Heart left ventricle (tissue), 16 donors: Measurements from ENCODE around the gene FUT2. TPM values are rescaled to one million over a fixed set of nuclear protein-coding genes. Genes with fewer than 3 reads are reported as not detected.

Experiments used
- ATAC-seq, 4 donors: fragments of 200-7000 bp; cut with Tn5 transposase; one replicate each; pipeline ENCODE4 v1.9.1; 2020 to 2022; ENCODE audit warnings: moderate library complexity in 4 of 4, mild to moderate bottlenecking in 3 of 4, moderate number of reproducible peaks in 1 of 4
- DNase-seq, 5 donors: peaks; one replicate each; pipeline ENCODE4 v3.0.0-alpha.2; 2020
- H3K27ac ChIP-seq, 12 donors: fragments of 200-600 bp; sonication (generic) in 4 of 12; one replicate each; pipeline versions ENCODE4 v1.5.0 to v1.8.0; 2016 to 2022; ENCODE audit warnings: mild to moderate bottlenecking in 2 of 12
- H3K27me3 ChIP-seq, 9 donors: fragments of 200-600 bp; sonication (generic) in 2 of 9; one replicate each; pipeline versions ENCODE4 v1.5.1 to v1.8.0; 2016 to 2022; ENCODE audit warnings: mild to moderate bottlenecking in 3 of 9
- H3K36me3 ChIP-seq, 9 donors: fragments of 200-600 bp; sonication (generic) in 2 of 9; one replicate each; pipeline versions ENCODE4 v1.5.0 to v1.8.0; 2018 to 2022; ENCODE audit warnings: mild to moderate bottlenecking in 2 of 9
- H3K4me1 ChIP-seq, 12 donors: fragments of 200-600 bp; sonication (generic) in 4 of 12; one replicate each; pipeline versions ENCODE4 v1.5.0 to v1.8.0; 2016 to 2022; ENCODE audit warnings: mild to moderate bottlenecking in 3 of 12
- H3K4me3 ChIP-seq, 12 donors: fragments of 200-600 bp; sonication (generic) in 4 of 12; one replicate each; pipeline versions ENCODE4 v1.5.0 to v1.8.0; 2017 to 2022; ENCODE audit warnings: mild to moderate bottlenecking in 9 of 12, moderate library complexity in 4 of 12
- H3K9me3 ChIP-seq, 12 donors: fragments of 200-600 bp; sonication (generic) in 4 of 12; one replicate each; pipeline versions ENCODE4 v1.5.0 to v1.8.0; 2016 to 2022; ENCODE audit warnings: mild to moderate bottlenecking in 1 of 12
- POLR2A ChIP-seq, 2 donors: fragments of 450-650 bp; IDR thresholded peaks; one replicate each; pipeline ENCODE4 v1.6.1; 2017; ENCODE audit warnings: antibody characterized with exemption in 2 of 2, mild to moderate bottlenecking in 2 of 2, moderate library complexity in 2 of 2
- WGBS, 4 donors: extraction: QIAGEN DNeasy Blood & Tissue Kit in 2 of 4; methylation state at CpG; one replicate each; pipeline versions ENCODE4 v1.1.5 to v1.1.7; 2013 to 2018; 5-methylcytosine and 5-hydroxymethylcytosine counted together
- intact Hi-C, 10 donors: fragments of 100-400 bp; cut with DNase I; formaldehyde crosslinking; loops; one replicate each; pipeline versions ENCODE4 v1.11.1 to v1.14.2; 2022
- polyA plus RNA-seq, 2 donors: library from polyadenylated mRNA; stranded (reverse); fragments of 200-250 nt; gene quantifications; one replicate each; pipeline ENCODE4 v1.2.3, GENCODE V29; 2013
- total RNA-seq, 9 donors: library from RNA; depleted of rRNA in 2 of 9; stranded (reverse); fragments of >200 nt in 2 of 9; fragmentation: NEBNext Ultra II Directional in 3 of 9; extraction: Animal tissue kit (Norgen Biotek cat#: 25700) in 3 of 9; gene quantifications; one replicate each; pipeline versions ENCODE4 v1.1.0 to v1.2.4, GENCODE V29; 2016 to 2023
- TF ChIP-seq, protein P1 (sequence below), 12 donors: fragments of 200-600 bp; sonication (generic) in 4 of 12; IDR thresholded peaks; one replicate each; pipeline versions ENCODE4 v1.5.0 to v1.8.0; 2018 to 2022; ENCODE audit warnings: antibody characterized with exemption in 12 of 12, mild to moderate bottlenecking in 5 of 12
- donor health status: ischemic (EF 13 %, LVEDD 7.1; RV severe dilation, severe dysfunction).
- donor health status: healthy with polysubstance abuse.
- donor health status: DM: no; HTN: yes; CAD: no.
- donor health status: DM: no; HTN: no; CAD: no.
- donor health status: ischemic (EF 25% LVEDD 6.9; RV normal size, moderate dysfunction).
- donor health status: ischemic (EF 25% LVEDD 5.7; RV mildly dilated, moderate dysfunction).
- donor health status: healthy.
- donor health status: DM: yes; HTN: yes; CAD: no.
- donor health status: ischemic (EF 35%, LVEDD 5.7; RV mildly dilated, moderate dysfunction).
- donor health status: nonischemic (EF 11% LVEDD 7.7; RV severe dilation, severe dysfunction).
- donor health status: DM: yes; HTN: yes; CAD: no.
- donor health status: PGD.
- donor health status: ischemic (EF 29% LVEDD 5.4; RV normal size, mild dysfunction).
- donor health status: nonischemic (EF 23%, LVEDD 6.1; RV moderate dilation, normal function).

FUT2 gene
- total and polyA plus RNA-seq, 11 donors: 0.14 to 0.19 TPM; not detected in 9

DNA sequence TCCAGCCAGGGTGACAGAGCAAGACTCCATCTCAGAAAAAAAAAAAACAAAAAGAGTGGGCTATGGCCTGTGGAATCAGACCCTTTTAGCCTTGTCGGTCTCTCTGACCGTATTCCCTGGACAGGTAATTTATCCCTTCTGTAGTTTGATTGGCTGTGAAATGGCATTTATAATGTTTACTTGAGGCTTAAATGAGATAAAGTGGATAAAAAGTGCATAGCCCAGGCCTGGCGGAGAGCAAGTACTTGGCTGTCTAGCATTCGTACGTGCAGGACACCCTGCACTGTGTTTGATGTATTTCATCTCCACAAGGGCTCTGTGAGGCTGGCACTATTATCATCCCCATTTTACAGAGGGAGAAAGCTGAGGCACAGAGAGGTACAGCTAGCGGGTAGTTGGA lies 30.0 kb upstream of the FUT2 start:
- no peak for DNase-seq

DNA sequence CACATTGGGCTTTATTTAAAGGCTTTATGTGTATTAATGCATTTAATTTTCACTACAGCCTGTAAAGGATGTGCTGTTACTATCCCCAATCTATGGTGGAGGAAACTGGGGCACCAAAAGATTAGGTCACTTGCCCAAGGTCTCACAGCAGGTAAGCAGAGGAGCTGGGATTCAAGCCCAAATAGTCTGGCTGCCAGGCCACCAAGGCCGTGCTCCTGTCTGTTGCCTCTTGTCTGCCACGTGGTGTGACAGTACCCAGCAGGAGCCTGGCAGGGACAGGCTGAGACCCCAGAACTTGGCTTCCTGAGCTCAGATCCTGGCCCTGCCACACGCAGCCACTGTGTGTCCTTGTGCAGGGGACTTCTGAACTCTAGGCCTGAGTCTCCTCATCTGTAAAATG lies 27.4 kb upstream of the FUT2 start:
- Histone ChIP-seq H3K9me3 (no peaks in the 10 kb centered on the region), H3K27me3 (no peaks in the 10 kb centered on the region), H3K36me3 (no peaks in the 10 kb centered on the region), H3K27ac (no peak overlapping the region), H3K4me3 (no peak overlapping the region), H3K4me1 (no peaks in the 10 kb centered on the region)
- DNase-seq (no peak), ATAC-seq (no peak)
- no peak for TF ChIP-seq POLR2A (IDR thresholded peaks at IDR 0.05)
- TF ChIP-seq, protein P1, sequence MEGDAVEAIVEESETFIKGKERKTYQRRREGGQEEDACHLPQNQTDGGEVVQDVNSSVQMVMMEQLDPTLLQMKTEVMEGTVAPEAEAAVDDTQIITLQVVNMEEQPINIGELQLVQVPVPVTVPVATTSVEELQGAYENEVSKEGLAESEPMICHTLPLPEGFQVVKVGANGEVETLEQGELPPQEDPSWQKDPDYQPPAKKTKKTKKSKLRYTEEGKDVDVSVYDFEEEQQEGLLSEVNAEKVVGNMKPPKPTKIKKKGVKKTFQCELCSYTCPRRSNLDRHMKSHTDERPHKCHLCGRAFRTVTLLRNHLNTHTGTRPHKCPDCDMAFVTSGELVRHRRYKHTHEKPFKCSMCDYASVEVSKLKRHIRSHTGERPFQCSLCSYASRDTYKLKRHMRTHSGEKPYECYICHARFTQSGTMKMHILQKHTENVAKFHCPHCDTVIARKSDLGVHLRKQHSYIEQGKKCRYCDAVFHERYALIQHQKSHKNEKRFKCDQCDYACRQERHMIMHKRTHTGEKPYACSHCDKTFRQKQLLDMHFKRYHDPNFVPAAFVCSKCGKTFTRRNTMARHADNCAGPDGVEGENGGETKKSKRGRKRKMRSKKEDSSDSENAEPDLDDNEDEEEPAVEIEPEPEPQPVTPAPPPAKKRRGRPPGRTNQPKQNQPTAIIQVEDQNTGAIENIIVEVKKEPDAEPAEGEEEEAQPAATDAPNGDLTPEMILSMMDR (IDR thresholded peaks at IDR 0.05): no peak
- intact Hi-C loops: no loop called here
- 79 to 88% (median 82%) methylated on average over 2 to 3 of the region's 3 CpGs for WGBS, 4 donors

More for the DNA sequence above, 30.0 kb upstream of the FUT2 start:
- intact Hi-C loops: no loop called here
- no peak for ATAC-seq
- Histone ChIP-seq H3K36me3 (no peaks in the 10 kb centered on the region), H3K27me3 (no peaks in the 10 kb centered on the region), H3K9me3 (no peaks in the 10 kb centered on the region), H3K4me1 (peaks cover 0 to 9% (median 4%) of the 10 kb centered on the region in 12 donors), H3K27ac (no peak overlapping the region), H3K4me3 (no peak overlapping the region)
- TF ChIP-seq POLR2A (IDR thresholded peaks at IDR 0.05): no peak
- TF ChIP-seq, protein P1 (IDR thresholded peaks at IDR 0.05): no peak
- 89 to 94% (median 92%) methylated on average over 6 of the region's 6 CpGs for WGBS, 4 donors

DNA sequence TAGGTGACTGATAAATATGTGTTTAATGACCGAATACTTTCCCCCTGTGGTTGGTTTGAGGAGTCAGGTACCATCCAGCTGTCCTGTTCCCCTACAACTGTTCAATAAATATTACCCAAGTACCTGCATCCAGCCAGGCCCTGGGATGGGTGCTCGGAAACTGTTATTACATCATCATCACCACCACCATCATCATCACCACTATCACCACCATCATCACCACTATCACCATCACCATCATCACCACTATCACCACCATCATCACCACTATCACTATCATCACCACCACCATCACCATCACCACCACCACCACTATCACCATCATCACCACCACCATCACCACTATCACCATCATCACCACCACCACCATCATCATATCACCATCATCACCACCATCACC lies 27.0 kb upstream of the FUT2 start:
- WGBS, 4 donors: 97 to 100% (median 97%) methylated on average over 2 of the region's 2 CpGs

DNA sequence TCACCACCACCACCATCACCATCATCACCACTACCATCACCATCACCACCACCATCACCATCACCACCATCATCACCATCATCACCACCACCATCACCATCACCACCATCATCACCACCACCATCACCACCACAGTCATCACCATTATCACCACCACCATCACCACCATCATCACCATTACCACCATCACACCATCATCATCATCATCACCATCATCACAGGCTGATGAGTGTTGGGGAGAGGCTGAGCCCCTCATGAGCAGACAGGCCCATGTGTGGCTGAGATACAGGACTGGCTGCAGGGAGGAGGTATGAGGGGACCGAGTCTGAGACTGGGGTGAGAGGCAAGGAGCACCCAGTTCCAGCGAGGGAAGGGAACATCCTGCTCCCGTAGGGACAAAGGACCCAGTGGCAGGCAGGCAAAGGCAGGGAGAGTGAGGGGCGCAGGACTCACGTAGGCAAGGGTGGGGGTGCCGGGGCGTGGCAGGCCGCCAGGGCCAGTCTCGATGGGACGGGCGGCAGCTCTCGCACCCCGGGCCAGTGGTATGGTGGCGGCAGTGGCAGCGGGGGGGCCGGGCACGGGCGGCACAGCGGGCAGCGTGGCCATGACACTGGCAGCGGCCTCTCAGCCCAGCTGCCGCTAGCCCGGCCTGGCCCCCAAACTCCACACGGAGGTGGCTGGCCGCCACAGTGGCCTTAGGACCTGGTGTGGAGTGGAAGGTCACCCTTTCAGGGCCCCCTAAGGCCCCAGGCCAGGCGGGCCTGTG lies 25.7 kb upstream of the FUT2 start:
- Histone ChIP-seq H3K4me1 (peaks cover 0 to 4% (median under 1%) of the 10 kb centered on the region in 12 donors), H3K27me3 (no peaks in the 10 kb centered on the region), H3K4me3 (no peak overlapping the region), H3K36me3 (no peaks in the 10 kb centered on the region), H3K27ac (no peak overlapping the region), H3K9me3 (no peaks in the 10 kb centered on the region)
- DNase-seq: no peak
- TF ChIP-seq POLR2A (IDR thresholded peaks at IDR 0.05): no peak
- TF ChIP-seq, protein P1 (IDR thresholded peaks at IDR 0.05): no peak
- ATAC-seq: no peak
- intact Hi-C loops: loop anchor here (10.0 kb wide), 6 partner anchors 55 to 175 kb away; partner anchors contain the start of gene HSD17B14 (in 4 of the 10)
- 93 to 98% (median 94%) methylated on average over 10 to 26 of the region's 26 CpGs for WGBS, 4 donors

More for the DNA sequence above, 27.0 kb upstream of the FUT2 start:
- H3K27me3 ChIP-seq: no peaks in the 10 kb centered on the region
- no peak overlapping the region for H3K4me3 ChIP-seq
- TF ChIP-seq, protein P1 (IDR thresholded peaks at IDR 0.05): no peak
- TF ChIP-seq POLR2A (IDR thresholded peaks at IDR 0.05): no peak
- DNase-seq (no peak), ATAC-seq (no peak)
- H3K27ac ChIP-seq: no peak overlapping the region
- H3K4me1 ChIP-seq: no peaks in the 10 kb centered on the region
- H3K9me3 ChIP-seq: no peaks in the 10 kb centered on the region
- H3K36me3 ChIP-seq: no peaks in the 10 kb centered on the region
- intact Hi-C loops: no loop called here
